GM21360 (cell line): ENCODE data around the gene AMPD3.

Experiments
- ATAC-seq: cut with Tn5 transposase; IDR thresholded peaks from one replicate; pipeline ENCODE4 v1.9.1; 2021; ENCODE audit warnings: mild to moderate bottlenecking, moderate library complexity; ENCODE audit not compliant: unreplicated experiment

Gene AMPD3

GRCh38 chr11:10528121-10528520, 73.1 kb downstream of the AMPD3 start:
- no peak for ATAC-seq

- no peak for ATAC-seq
Observed at GRCh38 chr11:10529279-10529678, 74.2 kb downstream of the AMPD3 start.

GRCh38 chr11:10532526-10532925, 77.5 kb downstream of the AMPD3 start:
- ATAC-seq, result no peak

GRCh38 chr11:10533323-10533722, 78.3 kb downstream of the AMPD3 start:
- no peak for ATAC-seq

- ATAC-seq, result no peak
Observed at GRCh38 chr11:10534316-10534715, 79.3 kb downstream of the AMPD3 start.

- ATAC-seq, result no peak
Observed at GRCh38 chr11:10537600-10537999, 82.5 kb downstream of the AMPD3 start.

- no peak for ATAC-seq
Observed at GRCh38 chr11:10538924-10539323, 83.9 kb downstream of the AMPD3 start.

- no peak for ATAC-seq
Observed at GRCh38 chr11:10539339-10539738, 84.3 kb downstream of the AMPD3 start.

- peak; percentile 15 for ATAC-seq
Observed at GRCh38 chr11:10540546-10540914, 85.5 kb downstream of the AMPD3 start.

GRCh38 chr11:10540915-10541560, 86.0 kb downstream of the AMPD3 start, which contains the start of gene RNF141:
TSS of gene RNF141 (minus strand) at chr11:10541187. CDS start at chr11:10534158, 7,029 bp downstream.
- ATAC-seq, result peak; percentile 98

GRCh38 chr11:10541561-10541930, 86.5 kb downstream of the AMPD3 start:
- ATAC-seq, result no peak

GRCh38 chr11:10542776-10543175, 87.7 kb downstream of the AMPD3 start:
- ATAC-seq, result no peak

GRCh38 chr11:10543782-10544181, 88.7 kb downstream of the AMPD3 start:
- no peak for ATAC-seq

- ATAC-seq, result no peak
Observed at GRCh38 chr11:10544491-10545465, 89.7 kb downstream of the AMPD3 start.

GRCh38 chr11:10550503-10551289, 95.6 kb downstream of the AMPD3 start:
- ATAC-seq, result no peak

GRCh38 chr11:10551290-10551592, 96.2 kb downstream of the AMPD3 start:
- no peak for ATAC-seq

- ATAC-seq, result no peak
Observed at GRCh38 chr11:10551845-10552352, 96.8 kb downstream of the AMPD3 start.

GRCh38 chr11:10556590-10556989, 101.5 kb downstream of the AMPD3 start:
- no peak for ATAC-seq
